HG02884 (cell line): ENCODE measurements around the gene AIFM2.

Experiments
- ATAC-seq: cut with Tn5 transposase; IDR thresholded peaks from one replicate; pipeline ENCODE4 v1.9.1; 2021; ENCODE audit warnings: mild to moderate bottlenecking, moderate library complexity; ENCODE audit not compliant: unreplicated experiment

Gene AIFM2

DNA sequence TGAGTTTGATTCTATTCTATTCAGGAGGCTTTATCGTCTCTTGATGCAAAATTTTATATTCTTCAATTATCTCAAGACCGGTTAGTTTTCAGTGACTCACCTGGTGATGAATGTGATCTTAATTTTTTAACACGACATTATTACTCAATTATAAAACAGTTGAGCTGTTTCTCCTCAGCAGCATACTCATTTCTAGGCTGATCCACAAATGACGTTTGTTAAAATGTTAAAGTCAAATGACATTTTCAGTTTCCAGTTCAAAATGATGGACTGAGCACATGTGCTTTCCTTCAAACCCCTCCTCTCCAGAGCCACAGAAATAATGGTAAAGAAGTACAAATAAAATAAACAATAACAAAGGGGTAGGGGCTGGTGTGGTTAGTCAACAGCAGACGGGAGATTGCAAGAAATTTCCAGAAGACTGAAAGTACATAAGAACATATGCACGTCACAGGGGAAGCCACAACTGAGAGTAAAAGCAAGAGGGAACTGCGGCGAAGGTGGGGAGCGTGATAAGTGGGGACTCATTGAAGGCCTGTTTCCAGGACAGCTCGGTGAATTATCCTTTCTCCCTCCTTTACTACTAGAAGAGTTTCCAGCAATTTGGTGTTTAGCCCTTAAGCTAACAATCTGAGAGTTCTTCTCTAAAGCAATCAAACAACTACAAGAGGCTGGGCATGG, 69.1 kb downstream of the AIFM2 start:
- ATAC-seq, result no peak
